Neuron (in vitro differentiated cells): ENCODE results near the gene BAIAP3.
A peak's percentile ranks its signal among the peaks of the same experiment; 100 is the strongest.

Source experiments
- H2AFZ ChIP-seq: one replicate; pipeline ENCODE4 v1.6.1; 2013; ENCODE audit warnings: low read depth, mild to moderate bottlenecking, inconsistent platforms, low read length, moderate library complexity
- H3K27me3 ChIP-seq: one replicate; pipeline ENCODE4 v1.6.1; 2013; ENCODE audit warnings: low read length; ENCODE audit not compliant: insufficient read depth
- H3K36me3 ChIP-seq: one replicate; pipeline ENCODE4 v1.6.1; 2013; ENCODE audit warnings: low read length; ENCODE audit not compliant: insufficient read depth
- H3K4me1 ChIP-seq: one replicate; pipeline ENCODE4 v1.6.1; 2013; ENCODE audit warnings: low read length; ENCODE audit not compliant: insufficient read depth
- H3K4me3 ChIP-seq: 2 replicates; pipeline ENCODE4 v1.5.1; 2013; ENCODE audit warnings: mild to moderate bottlenecking, low read length, moderate library complexity
- H3K9me3 ChIP-seq: one replicate; pipeline ENCODE4 v1.6.1; 2013; ENCODE audit warnings: low read length

The BAIAP3 gene, protein sequence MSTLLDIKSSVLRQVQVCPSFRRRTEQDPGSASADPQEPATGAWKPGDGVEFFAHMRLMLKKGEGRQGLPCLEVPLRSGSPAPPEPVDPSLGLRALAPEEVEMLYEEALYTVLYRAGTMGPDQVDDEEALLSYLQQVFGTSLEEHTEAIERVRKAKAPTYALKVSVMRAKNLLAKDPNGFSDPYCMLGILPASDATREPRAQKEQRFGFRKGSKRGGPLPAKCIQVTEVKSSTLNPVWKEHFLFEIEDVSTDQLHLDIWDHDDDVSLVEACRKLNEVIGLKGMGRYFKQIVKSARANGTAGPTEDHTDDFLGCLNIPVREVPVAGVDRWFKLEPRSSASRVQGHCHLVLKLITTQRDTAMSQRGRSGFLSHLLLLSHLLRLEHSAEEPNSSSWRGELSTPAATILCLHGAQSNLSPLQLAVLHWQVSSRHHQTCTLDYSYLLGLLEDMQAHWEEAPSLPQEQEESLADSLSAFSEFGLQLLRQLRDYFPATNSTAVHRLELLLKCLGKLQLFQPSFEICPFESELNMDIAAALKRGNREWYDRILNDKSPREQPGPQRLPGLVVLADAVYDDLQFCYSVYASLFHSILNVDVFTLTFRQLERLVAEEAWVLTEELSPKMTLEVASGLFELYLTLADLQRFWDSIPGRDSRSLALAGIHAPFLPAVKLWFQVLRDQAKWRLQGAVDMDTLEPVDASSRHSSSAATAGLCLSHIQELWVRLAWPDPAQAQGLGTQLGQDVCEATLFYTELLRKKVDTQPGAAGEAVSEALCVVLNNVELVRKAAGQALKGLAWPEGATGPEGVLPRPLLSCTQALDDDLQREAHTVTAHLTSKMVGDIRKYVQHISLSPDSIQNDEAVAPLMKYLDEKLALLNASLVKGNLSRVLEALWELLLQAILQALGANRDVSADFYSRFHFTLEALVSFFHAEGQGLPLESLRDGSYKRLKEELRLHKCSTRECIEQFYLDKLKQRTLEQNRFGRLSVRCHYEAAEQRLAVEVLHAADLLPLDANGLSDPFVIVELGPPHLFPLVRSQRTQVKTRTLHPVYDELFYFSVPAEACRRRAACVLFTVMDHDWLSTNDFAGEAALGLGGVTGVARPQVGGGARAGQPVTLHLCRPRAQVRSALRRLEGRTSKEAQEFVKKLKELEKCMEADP

GRCh38 chr16:1333149-1333812 is at the start of gene BAIAP3:
Gene BAIAP3, plus strand, starts transcription at chr16:1333645. Its CDS starts 4,905 bp downstream, at chr16:1338550.
- Histone ChIP-seq H3K4me1 (peaks cover 54% of the 10 kb centered on the region), H2AFZ (peak within 1 kb of the TSS; percentile 20), H3K4me3 (peak within 1 kb of the TSS; percentile 46), H3K9me3 (no peaks in the 10 kb centered on the region), H3K36me3 (no peaks in the 10 kb centered on the region), H3K27me3 (peaks cover 22% of the 10 kb centered on the region)

GRCh38 chr16:1283996-1284616 is 49.3 kb upstream of the BAIAP3 start:
- H3K9me3 ChIP-seq, result peaks cover 2% of the 10 kb centered on the region
- no peak overlapping the region for H3K4me3 ChIP-seq
- peaks cover under 1% of the 10 kb centered on the region for H3K4me1 ChIP-seq
- no peak overlapping the region for H2AFZ ChIP-seq
- no peaks in the 10 kb centered on the region for H3K36me3 ChIP-seq
- H3K27me3 ChIP-seq, result peaks cover 57% of the 10 kb centered on the region

GRCh38 chr16:1285669-1286512 is 47.6 kb upstream of the BAIAP3 start:
- Histone ChIP-seq H3K27me3 (peaks cover 68% of the 10 kb centered on the region), H3K36me3 (no peaks in the 10 kb centered on the region), H3K4me1 (peaks cover 10% of the 10 kb centered on the region), H2AFZ (no peak overlapping the region), H3K9me3 (peaks cover 2% of the 10 kb centered on the region), H3K4me3 (no peak overlapping the region)

GRCh38 chr16:1286513-1287094 is 46.8 kb upstream of the BAIAP3 start:
- H3K27me3 ChIP-seq, result peaks cover 72% of the 10 kb centered on the region
- peaks cover 2% of the 10 kb centered on the region for H3K9me3 ChIP-seq
- peaks cover 10% of the 10 kb centered on the region for H3K4me1 ChIP-seq
- H2AFZ ChIP-seq, result no peak overlapping the region
- no peaks in the 10 kb centered on the region for H3K36me3 ChIP-seq
- no peak overlapping the region for H3K4me3 ChIP-seq

DNA sequence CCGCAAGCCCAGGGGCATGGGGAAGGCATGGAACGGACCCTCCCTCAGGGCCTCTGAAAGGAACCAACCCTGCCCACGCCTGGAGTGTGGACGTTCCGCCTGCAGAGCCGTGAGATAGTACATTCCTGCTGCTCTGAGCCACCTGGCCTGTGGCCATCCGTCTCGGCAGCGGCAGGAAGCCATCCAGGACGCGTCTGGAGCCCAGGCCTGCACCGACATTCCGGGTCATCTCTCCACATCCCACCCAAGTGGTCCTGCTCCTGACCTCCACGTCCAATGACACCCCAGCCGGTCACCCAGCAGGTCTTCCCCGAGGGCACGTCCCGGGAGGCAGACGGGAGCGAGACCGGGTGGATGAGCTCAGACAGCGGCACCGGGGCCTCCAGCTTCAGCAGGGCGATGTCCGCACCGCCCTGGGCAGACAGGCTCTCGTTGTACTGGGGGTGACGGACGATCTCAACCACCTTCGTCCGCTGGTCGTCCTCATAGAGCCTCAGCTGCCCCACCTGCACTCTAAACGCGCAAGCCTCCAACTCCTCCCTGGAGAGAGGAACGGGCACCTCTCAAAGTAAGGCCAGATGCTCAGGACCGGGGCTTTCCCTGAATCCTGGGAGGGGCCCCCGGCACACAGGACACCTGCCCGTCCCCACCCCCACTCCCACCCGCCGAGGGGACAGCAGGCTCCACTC is 45.3 kb upstream of the BAIAP3 start:
- no peaks in the 10 kb centered on the region for H3K36me3 ChIP-seq
- H3K4me3 ChIP-seq, result no peak overlapping the region
- peaks cover 69% of the 10 kb centered on the region for H3K27me3 ChIP-seq
- peaks cover 10% of the 10 kb centered on the region for H3K4me1 ChIP-seq
- no peak overlapping the region for H2AFZ ChIP-seq
- H3K9me3 ChIP-seq, result peaks cover 2% of the 10 kb centered on the region

DNA sequence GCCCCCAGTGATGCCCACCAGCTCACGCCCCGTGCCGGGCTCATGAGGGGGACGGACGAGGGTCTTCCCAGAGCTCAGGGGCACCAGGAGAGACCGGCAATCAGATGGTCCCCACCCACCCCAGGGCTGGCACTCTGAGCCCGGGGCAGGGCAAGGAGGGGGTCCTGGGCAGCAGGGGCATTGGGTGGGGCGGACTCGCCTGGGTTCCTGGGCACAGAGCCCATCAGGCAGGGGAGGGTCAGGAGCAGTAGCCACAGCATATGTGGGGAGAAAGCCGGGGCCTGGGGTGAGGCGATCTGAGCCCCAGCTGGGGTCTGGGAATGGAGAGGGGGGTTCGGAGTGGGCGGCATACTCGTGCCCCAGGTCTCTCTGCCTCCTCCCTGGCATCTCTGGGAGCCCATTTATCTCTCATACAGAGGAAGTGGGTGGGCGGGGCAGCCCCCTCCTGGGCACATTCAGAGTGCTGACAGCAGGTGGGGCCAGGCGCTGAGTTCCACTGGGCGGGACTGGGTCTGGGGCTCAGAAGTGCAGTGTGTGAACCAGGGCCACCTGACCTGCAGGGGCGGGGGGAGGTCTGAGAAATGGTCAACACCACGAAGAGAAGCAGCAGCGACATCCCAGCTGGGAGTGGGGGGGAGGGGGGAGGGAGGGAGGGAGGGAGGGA is 44.5 kb upstream of the BAIAP3 start:
- no peak overlapping the region for H3K4me3 ChIP-seq
- H3K36me3 ChIP-seq, result no peaks in the 10 kb centered on the region
- no peak overlapping the region for H2AFZ ChIP-seq
- peaks cover 13% of the 10 kb centered on the region for H3K4me1 ChIP-seq
- peaks cover 2% of the 10 kb centered on the region for H3K9me3 ChIP-seq
- H3K27me3 ChIP-seq, result peaks cover 61% of the 10 kb centered on the region

- Histone ChIP-seq H3K4me1 (peaks cover 13% of the 10 kb centered on the region), H2AFZ (no peak overlapping the region), H3K36me3 (no peaks in the 10 kb centered on the region), H3K4me3 (no peak overlapping the region), H3K27me3 (peaks cover 58% of the 10 kb centered on the region), H3K9me3 (peaks cover 2% of the 10 kb centered on the region)
These were observed 44.0 kb upstream of the BAIAP3 start for GRCh38 chr16:1289477-1289866.

GRCh38 chr16:1290063-1290501 is 43.4 kb upstream of the BAIAP3 start:
- Histone ChIP-seq H3K27me3 (peaks cover 58% of the 10 kb centered on the region), H3K9me3 (peaks cover 2% of the 10 kb centered on the region), H3K36me3 (no peaks in the 10 kb centered on the region), H2AFZ (no peak overlapping the region), H3K4me3 (no peak overlapping the region), H3K4me1 (peaks cover 13% of the 10 kb centered on the region)

GRCh38 chr16:1290860-1291575 is 42.4 kb upstream of the BAIAP3 start:
- Histone ChIP-seq H3K36me3 (no peaks in the 10 kb centered on the region), H3K4me1 (peaks cover 13% of the 10 kb centered on the region), H3K27me3 (peaks cover 49% of the 10 kb centered on the region)

DNA sequence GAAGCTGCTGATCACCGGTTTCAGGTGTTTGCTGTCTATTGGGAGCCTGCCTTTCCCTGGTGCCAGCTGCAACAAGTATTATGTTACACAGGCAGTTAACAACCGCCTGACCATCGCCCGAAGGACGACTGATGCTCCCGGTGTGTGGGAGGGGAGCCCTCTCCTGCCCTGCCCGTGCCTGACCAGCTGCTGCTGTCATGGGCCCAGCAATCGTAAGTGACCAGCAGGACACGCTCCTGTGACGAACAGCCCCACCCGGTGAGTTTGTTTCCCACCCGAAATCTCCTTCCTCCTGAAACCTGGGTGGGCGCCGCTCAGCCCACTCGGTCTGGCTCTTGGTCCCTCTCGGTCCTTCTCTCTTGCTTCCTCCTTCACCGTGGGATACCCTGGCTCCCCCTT is 41.9 kb upstream of the BAIAP3 start:
- peaks cover 43% of the 10 kb centered on the region for H3K27me3 ChIP-seq

More at GRCh38 chr16:1290860-1291575, 42.4 kb upstream of the BAIAP3 start:
- no peak overlapping the region for H2AFZ ChIP-seq
- H3K4me3 ChIP-seq, result no peak overlapping the region
- peaks cover 2% of the 10 kb centered on the region for H3K9me3 ChIP-seq

More for the DNA sequence above, 41.9 kb upstream of the BAIAP3 start:
- Histone ChIP-seq H2AFZ (no peak overlapping the region), H3K9me3 (peaks cover 2% of the 10 kb centered on the region), H3K4me1 (peaks cover 13% of the 10 kb centered on the region), H3K4me3 (no peak overlapping the region), H3K36me3 (no peaks in the 10 kb centered on the region)
